HL-60/S4 treated with phorbol 12-myristate 13-acetate at 8.2 ng/mL for 4 days and 3 days (cell line): ENCODE results near the gene PRDM16.

Source experiments
- in situ Hi-C: fragments of 300-500 bp; cut with MboI; formaldehyde crosslinking; loops from 2 replicates; pipeline ENCODE4 v1.15.0; 2022; ENCODE audit warnings: low sequenced_read_pairs

PRDM16 gene

GRCh38 chr1:3289502-3289901 is 220.5 kb downstream of the PRDM16 start:
- in situ Hi-C loops, result no loop called here

DNA sequence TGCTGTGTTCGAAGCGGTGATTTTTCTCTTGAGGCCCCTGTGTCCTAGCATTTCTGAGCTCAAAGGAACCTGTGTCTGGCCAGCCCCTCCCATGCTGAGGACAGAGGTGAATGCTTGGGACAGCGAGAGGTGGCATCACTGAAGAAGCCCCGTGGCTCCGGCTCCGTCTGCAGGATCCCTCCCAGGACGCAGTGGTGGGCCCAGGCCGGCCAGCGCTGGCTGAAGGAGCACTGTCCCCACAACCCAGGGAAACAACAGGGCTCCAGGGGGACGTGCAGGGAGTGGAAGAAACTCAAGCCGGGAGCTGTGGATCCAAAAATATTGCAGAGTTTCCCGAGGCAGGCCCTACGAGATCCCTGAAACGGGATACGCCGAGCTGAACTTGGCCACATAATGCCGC is 221.4 kb downstream of the PRDM16 start:
- in situ Hi-C loops, result no loop called here

GRCh38 chr1:3290915-3291314 is 221.9 kb downstream of the PRDM16 start:
- in situ Hi-C loops, result no loop called here

DNA sequence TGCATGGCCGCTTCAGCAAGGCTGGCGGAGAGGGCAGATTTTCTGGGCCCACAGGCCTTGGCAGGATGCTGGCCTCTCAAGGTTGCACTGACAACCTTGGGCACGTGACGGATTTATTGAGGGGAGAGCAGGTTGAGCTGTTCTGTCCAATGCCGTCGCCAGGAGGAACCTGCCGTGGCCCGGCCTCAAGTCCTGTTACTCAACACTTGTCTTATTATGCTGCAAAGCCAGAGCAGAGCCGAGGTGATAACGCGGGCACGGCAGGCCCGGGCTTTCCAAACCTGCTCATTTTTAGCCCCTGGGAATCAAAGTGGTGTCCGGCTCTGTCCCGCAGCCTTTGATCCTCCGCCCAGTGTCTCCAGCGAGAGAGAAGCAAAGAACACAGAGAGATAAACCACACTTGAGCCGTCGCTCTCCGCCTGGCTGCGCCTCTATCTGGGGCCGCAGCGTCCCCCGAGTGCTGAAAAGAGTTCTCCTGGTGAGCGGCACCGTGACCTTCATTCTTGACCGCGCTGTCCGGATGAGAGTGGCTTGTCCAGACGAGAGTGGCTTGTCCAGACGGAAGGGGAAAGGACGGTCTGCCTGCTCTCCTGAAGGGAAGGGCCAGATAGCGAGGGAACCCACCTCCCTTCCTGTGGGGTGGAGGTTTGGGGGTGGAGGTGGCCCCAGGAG is 223.2 kb downstream of the PRDM16 start:
- in situ Hi-C loops, result no loop called here

DNA sequence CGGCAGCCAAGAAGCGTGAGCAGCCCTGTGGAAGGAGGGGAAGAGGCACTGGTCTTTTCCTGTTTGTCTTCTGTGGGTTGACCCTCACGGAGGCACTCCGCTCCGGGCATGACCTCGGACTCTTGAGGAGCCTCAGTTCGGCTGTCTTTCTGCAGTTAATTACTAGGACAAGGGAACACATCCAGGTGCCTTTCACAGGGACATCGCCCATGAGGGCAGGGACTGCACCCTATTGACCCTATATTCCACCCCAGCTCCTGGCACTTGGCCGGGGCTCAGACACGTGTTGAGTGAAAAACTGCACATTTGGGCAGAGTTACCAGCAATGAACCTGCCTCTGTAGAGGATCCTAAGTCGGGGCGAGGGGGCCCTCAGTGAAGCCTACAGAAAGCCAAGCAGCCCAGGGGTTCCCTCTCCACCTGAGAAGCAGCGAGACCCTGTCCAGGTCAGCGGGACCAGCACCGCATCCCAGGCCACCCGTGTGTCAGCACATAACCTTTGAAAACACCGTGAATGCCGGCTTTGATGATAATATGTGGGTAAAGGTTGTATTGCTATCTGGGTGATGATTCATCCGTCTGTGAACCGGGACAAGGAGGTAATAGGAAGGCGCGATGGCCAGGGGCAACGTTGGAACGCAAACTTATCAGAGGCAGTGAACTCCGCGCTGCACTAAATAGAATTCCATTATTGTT is 224.0 kb downstream of the PRDM16 start:
- in situ Hi-C loops, result no loop called here

DNA sequence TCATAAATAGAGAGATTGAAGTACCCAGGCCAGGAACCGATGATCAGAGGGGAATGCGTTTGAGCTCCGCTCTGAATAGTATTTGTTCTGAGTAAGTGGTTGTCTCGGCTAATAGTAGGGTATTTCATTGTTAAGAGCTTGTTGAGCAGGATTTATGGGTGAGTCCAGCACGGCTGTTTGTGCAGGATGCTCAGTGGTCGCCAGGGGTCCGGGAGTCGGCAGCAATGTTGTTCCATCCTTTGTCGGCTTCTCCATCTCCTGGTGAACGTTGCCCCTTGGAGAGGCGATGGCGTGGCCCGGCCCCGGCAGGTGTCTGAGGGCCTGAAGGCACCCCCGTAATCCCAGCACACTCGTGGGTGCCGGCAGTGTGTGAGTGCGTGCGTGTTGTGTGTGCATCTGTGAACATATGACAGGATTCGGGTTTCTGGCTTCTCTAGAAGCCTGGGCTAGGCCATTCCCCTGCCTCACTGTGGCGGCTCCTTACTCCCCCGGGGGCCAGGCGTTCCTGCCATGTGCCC is 224.6 kb downstream of the PRDM16 start:
- in situ Hi-C loops, result no loop called here

DNA sequence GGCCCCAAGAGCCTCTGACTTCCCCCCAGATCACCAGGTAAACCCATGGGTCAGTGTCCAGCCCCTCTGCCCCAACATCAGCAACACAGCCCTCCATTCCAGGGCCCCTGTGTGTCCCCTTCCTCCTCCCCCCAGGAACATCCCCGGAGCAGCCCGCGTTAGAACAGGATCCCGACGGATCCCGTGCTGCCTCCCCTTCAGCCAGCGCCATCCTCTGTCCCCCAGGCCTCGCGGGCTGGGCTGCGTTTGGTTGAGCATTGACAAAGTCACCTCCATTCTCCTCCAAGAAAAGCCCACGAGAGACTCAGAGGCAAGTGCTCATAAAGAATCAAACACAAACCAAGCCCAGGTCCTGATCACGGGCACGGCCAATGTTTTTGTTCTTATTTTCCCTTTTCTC is 225.4 kb downstream of the PRDM16 start:
- in situ Hi-C loops, result no loop called here

DNA sequence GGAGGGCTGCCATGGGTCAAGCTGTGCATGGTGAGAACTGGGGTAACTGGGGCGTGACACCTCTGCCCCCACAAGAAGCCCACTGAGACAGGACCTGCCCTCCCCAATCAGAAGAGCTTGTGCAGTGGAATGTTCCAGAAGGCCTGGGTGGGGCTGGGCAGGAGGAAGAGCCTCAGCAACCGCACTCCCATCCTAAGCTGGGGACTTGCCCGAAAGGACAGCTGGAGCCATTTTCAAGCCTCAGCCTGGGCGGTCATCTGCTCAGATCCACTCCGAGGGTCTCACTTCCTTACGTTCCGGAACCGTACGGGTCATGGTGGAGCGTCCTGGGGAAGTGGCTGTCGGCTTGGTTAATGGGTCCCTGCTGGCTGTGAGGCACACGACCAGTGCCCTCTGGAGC is 226.8 kb downstream of the PRDM16 start:
- in situ Hi-C loops, result no loop called here

DNA sequence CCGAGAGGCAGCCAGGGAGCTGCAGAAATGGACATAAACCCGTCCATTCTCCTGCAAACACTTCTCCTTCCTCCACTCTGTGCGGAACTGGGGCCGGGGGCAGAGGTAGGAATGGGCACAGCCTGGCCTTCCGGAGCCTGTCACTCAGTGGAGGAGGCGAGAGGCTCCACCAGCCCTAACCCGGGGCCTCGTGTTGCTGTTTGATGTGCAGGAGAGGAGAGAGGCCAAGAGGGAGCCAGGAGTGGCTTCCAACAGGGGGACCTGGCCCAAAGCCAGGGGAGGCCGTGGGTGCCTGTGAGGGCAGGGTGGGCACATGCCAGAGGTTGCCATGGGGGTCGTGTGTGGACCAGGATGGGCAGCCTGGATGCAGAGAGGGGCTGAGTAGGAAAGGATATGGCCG is 227.3 kb downstream of the PRDM16 start:
- in situ Hi-C loops, result no loop called here

DNA sequence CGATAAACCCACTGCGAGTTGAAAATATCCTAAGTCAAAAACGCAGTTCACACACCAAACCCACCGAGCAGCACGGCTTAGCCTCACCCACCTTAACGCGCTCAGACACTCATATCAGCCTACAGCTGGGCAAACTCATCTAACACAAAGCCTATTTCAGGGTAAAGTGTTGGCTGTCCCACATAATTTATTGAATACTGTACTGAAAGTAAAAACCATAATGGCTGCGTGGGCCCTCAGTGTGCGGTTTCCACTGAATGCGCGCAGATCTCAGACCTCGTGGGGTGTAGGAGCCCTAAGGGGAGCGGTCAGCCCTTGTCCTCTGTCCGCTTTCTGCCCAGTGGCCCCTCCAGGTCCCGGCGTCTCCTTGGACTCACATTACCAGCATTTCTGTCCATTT is 227.8 kb downstream of the PRDM16 start:
- in situ Hi-C loops, result no loop called here

- in situ Hi-C loops, result no loop called here
Observed at GRCh38 chr1:3297756-3298155, 228.8 kb downstream of the PRDM16 start.

DNA sequence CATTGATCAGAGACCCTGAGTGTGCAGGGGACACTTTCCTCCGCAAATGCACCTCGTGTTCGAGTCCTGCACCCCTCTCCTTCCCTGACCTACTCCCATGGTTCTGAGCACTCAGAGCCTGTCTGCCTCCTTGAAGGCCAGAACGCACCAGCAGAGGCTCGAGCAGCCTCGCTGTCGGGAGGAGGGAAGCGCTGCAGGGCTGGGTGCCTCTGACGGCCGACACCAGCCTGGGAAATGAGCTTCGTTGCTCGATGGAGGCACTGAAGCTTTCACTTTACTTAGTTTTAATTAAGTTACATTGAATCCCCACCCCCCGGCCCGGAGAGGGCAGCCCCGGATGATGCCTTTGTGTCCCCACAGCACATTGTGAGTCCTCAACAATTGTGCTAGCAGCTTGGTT is 229.2 kb downstream of the PRDM16 start:
- in situ Hi-C loops, result no loop called here

DNA sequence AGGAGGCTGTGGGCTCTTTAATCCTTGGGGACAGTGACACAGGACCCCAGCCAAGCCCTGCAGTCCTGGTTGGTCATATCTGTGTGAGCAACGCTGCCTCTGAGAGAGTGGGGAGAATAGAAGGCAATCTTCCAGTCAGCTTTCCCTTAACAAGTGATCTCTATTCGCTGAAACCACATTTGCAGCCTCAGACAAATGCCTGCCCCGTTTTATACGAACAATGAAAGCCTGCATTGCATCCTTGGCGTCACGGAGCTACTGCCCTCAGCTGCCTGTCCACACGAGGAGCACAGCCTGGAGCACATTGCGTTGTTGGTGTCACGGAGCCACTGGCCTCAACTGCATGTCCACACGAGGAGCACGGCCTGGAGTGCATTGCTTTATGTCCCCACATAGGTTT is 235.2 kb downstream of the PRDM16 start:
- in situ Hi-C loops, result no loop called here

DNA sequence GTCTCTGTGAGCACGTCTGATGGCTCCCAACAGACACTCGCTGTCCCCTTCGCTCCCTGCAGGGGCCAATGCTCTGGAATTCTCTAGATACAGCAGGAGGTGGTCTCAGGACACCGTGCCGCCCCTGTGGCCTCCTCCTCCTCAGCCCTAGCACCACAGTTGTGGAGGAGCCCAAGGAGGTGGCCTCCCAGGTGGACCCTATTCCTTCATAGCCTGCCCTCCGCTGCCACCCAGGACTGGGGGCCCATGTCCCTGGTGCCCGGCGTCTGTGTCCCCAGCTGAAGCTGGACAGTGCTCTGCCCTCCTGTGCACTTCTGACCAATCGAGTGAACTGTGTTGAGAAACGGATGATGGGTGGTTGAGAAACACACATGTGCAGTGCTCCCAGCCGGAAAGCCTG is 235.7 kb downstream of the PRDM16 start:
- in situ Hi-C loops, result no loop called here

GRCh38 chr1:3305156-3305555 is 236.2 kb downstream of the PRDM16 start:
- in situ Hi-C loops, result no loop called here

DNA sequence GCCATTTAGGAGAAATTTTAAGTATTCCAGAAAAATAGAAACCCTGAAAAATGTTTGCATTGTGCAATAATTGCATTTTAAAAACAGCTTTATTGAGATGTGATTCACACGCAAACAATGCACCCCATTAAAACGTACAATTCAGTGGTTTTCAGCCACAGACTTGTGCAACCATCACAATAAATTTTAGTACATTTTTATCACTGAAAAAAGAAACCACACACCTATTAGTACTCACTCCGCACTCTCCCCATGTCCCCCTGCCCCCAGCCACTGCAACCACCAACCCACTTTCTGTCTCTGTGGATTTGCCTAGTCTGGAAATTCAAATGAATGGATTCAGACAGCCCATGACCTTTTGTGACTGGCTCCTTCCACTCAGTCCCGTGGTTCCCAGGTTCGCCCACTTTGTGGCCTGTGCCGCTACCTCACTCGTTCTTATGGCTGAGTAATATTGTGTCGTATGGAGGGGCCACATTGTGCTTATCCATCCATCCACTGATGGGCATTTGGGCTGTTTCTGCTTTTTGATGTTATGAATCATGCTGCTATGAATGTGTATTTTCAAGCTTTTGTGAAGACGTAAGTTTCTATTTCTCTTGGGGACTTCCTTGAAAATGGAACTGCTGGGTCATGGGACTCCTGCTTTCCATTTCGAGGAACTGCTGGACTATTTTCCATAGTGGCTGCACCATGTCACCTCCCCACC is 237.7 kb downstream of the PRDM16 start:
- in situ Hi-C loops, result no loop called here

GRCh38 chr1:3307359-3307758 is 238.4 kb downstream of the PRDM16 start:
- in situ Hi-C loops, result no loop called here

GRCh38 chr1:3308053-3308452 is 239.1 kb downstream of the PRDM16 start:
- in situ Hi-C loops, result no loop called here

GRCh38 chr1:3310718-3311400 is 241.9 kb downstream of the PRDM16 start:
- in situ Hi-C loops, result no loop called here

DNA sequence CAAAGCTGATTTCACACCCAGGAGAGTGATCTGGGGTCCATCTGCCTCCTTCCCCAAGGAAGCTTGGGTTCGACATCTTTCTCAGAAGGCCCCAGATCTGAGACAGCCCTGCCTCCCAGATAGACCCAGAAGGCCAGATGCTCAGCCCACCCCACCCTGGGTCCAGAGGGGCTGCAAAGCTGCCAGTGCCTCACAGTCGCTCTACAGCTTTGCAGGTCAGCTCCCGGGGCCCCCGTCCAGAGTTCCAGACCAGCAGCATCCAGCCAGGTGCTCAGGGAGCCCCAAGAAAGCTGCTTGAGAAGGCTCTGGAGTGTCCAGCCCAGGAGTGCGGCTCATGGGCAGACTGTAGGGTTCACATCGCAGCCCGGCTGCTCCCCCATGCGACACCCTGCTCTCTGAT is 242.7 kb downstream of the PRDM16 start:
- in situ Hi-C loops, result no loop called here

DNA sequence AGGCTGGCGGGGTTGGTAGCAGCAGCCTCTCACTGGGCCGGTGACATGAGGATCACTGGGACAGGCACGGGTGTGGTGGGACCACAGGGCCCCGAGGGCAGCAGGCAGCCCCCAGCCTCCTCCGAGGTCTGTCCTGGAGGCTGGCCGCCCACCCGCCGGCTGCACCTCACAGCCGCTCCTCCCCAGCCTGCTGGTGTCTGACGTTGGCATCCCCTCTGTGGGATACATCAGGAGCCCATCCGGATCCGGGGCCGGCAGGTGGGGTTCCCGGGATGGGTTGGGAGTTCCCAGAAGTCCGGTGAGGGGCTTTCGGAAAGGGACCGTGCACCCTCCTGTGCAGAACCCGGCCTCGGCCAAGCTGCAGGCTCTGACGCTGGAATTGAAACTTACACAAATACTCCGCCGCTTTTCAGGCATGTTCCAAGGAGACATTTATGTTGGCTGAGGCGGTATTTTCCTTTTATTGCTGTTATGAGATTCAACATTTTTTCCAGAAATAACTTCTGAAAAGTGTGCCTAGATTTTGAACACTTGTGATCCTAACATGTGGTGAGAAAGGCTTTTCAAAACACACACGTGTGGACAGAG is 243.4 kb downstream of the PRDM16 start:
- in situ Hi-C loops, result no loop called here
